Panc1 (cell line): ENCODE measurements around the gene MRC1. TPM values are rescaled to one million over a fixed set of nuclear protein-coding genes. Genes with fewer than 3 reads are reported as not detected.

ENCODE experiments used
- ATAC-seq: fragments of 200-7000 bp; cut with Tn5 transposase; 2 replicates; pipeline ENCODE4 v1.9.1; 2020; ENCODE audit warnings: mild to moderate bottlenecking, moderate library complexity
- BruUV-seq: library from RNA; stranded (reverse); fragments of 400-500 nt; replicated peaks from 2 replicates; lab custom pipeline; 2021; lab: Mats Ljungman, UMichigan
- CTCF ChIA-PET: fragments of 300-600 bp; sonication (Branson Sonifier 250); formaldehyde crosslinking; loops from one replicate; lab custom pipeline; 2022; ENCODE audit warnings: antibody characterized with exemption; lab: Charles Lee
- POLR2A ChIA-PET: fragments of 300-600 bp; sonication (Branson Sonifier 250); formaldehyde crosslinking; loops from one replicate; lab custom pipeline; 2022; ENCODE audit warnings: antibody characterized with exemption; lab: Charles Lee
- DNase-seq: peaks from one replicate; pipeline ENCODE4 v3.0.0-alpha.2; 2010; ENCODE audit warnings: low read depth, low spot score
- H3K27ac ChIP-seq: 2 replicates; pipeline ENCODE4 v1.5.1; 2011; ENCODE audit warnings: mild to moderate bottlenecking, low read length, inconsistent platforms
- H3K27me3 ChIP-seq: fragments of 200-500 bp; sonication (Bioruptor generic); 2 replicates; pipeline ENCODE4 v1.6.0; 2014; ENCODE audit warnings: low read length, inconsistent platforms; ENCODE audit not compliant: control insufficient read depth, insufficient read depth
- H3K36me3 ChIP-seq: fragments of 200-500 bp; sonication (Bioruptor generic); 2 replicates; pipeline ENCODE4 v1.5.1; 2014; ENCODE audit warnings: inconsistent platforms, mild to moderate bottlenecking, low read length, moderate library complexity; ENCODE audit not compliant: control insufficient read depth, insufficient read depth
- H3K4me1 ChIP-seq: 2 replicates; pipeline ENCODE4 v1.5.1; 2011; ENCODE audit warnings: inconsistent platforms, mild to moderate bottlenecking, low read length, moderate library complexity; ENCODE audit not compliant: control insufficient read depth, insufficient read depth
- H3K4me3 ChIP-seq, 2 experiments: 2 replicates each; pipeline ENCODE4 v1.5.1; 2011 to 2012; ENCODE audit warnings: low read depth in 2 of 2, low read length in 2 of 2, mild to moderate bottlenecking in 2 of 2, inconsistent platforms in 1 of 2, moderate library complexity in 1 of 2
- H3K9me3 ChIP-seq: fragments of 200-500 bp; sonication (Bioruptor generic); 2 replicates; pipeline ENCODE4 v1.5.1; 2014; ENCODE audit warnings: low read depth, mild to moderate bottlenecking, inconsistent platforms, low read length, moderate library complexity; ENCODE audit not compliant: control insufficient read depth, insufficient read depth
- POLR2AphosphoS5 ChIP-seq: IDR thresholded peaks from 2 replicates; pipeline ENCODE4 v1.6.1; 2012; ENCODE audit warnings: mild to moderate bottlenecking, low read depth, low read length, moderate library complexity
- SIN3A ChIP-seq: IDR thresholded peaks from 2 replicates; pipeline ENCODE4 v1.6.1; 2012; ENCODE audit warnings: low read depth, mild to moderate bottlenecking, low read length, moderate library complexity, borderline replicate concordance; ENCODE audit not compliant: insufficient read depth
- TCF7L2 ChIP-seq: IDR thresholded peaks from 2 replicates; pipeline ENCODE4 v1.6.1; 2011; ENCODE audit warnings: mild to moderate bottlenecking, low read depth, low read length, inconsistent platforms
- in situ Hi-C: cut with HindIII; loops from 2 replicates; pipeline ENCODE4 v1.10.0; 2016; ENCODE audit warnings: low sequenced_read_pairs, low pct_unique_long_range_greater_than_20kb
- intact Hi-C: fragments of 100-400 bp; cut with micrococcal nuclease; formaldehyde crosslinking; loops from one replicate; pipeline ENCODE4 v1.10.0; 2022; ENCODE audit not compliant: unreplicated experiment
- total RNA-seq: library from RNA; stranded (reverse); gene quantifications from one replicate; pipeline ENCODE4 v1.2.1, GENCODE V29; 2021; ENCODE audit not compliant: unreplicated experiment
- TF ChIP-seq, protein P1 (sequence below), 2 experiments: IDR thresholded peaks; 2 replicates each; pipeline ENCODE4 v1.6.1; 2011 to 2012; ENCODE audit warnings: low read depth in 2 of 2, control low read depth in 1 of 2, low read length in 1 of 2, mild to moderate bottlenecking in 1 of 2, moderate library complexity in 1 of 2; ENCODE audit not compliant: insufficient read depth in 1 of 2
- TF ChIP-seq, protein P2 (sequence below): fragments of 450-650 bp; IDR thresholded peaks from 2 replicates; pipeline ENCODE4 v1.5.1; 2017; ENCODE audit warnings: mild to moderate bottlenecking

MRC1 gene
- total RNA-seq, 1 experiment from 2014 or later = 0.21 TPM

DNA sequence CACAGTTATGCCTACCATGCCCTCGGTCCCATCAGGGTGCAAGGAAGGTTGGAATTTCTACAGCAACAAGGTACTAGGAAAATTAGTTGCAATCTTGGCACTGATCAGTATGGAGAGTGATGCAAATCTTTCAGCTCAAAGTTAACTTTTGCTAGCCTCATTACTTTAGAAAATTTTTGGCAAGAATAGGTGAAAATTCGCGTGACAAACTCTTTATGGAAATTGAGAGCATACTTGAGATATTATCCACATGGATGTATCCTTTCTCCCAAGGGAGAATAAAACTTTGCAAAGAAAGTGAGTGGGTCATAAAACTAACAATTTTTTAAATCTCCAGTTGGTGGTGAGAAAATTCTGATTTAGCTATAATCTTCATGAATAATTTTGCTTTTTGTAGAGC is 71.5 kb downstream of the MRC1 start:
- CTCF ChIA-PET = no interaction called here
- H3K27ac ChIP-seq = no peak overlapping the region
- H3K4me3 ChIP-seq = no peak overlapping the region
- no peaks in the 10 kb centered on the region for H3K9me3 ChIP-seq
- in situ Hi-C loops (no loop called here), intact Hi-C loops (no loop called here)
- DNase-seq = no peak
- TF ChIP-seq, protein P1, sequence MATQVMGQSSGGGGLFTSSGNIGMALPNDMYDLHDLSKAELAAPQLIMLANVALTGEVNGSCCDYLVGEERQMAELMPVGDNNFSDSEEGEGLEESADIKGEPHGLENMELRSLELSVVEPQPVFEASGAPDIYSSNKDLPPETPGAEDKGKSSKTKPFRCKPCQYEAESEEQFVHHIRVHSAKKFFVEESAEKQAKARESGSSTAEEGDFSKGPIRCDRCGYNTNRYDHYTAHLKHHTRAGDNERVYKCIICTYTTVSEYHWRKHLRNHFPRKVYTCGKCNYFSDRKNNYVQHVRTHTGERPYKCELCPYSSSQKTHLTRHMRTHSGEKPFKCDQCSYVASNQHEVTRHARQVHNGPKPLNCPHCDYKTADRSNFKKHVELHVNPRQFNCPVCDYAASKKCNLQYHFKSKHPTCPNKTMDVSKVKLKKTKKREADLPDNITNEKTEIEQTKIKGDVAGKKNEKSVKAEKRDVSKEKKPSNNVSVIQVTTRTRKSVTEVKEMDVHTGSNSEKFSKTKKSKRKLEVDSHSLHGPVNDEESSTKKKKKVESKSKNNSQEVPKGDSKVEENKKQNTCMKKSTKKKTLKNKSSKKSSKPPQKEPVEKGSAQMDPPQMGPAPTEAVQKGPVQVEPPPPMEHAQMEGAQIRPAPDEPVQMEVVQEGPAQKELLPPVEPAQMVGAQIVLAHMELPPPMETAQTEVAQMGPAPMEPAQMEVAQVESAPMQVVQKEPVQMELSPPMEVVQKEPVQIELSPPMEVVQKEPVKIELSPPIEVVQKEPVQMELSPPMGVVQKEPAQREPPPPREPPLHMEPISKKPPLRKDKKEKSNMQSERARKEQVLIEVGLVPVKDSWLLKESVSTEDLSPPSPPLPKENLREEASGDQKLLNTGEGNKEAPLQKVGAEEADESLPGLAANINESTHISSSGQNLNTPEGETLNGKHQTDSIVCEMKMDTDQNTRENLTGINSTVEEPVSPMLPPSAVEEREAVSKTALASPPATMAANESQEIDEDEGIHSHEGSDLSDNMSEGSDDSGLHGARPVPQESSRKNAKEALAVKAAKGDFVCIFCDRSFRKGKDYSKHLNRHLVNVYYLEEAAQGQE (IDR thresholded peaks at IDR 0.05; ENCODE audit: insufficient read depth in 1 of 2, low read depth in 2 of 2, low read length in 1 of 2) = no peak
- no peak for TF ChIP-seq POLR2AphosphoS5
- TF ChIP-seq TCF7L2 = no peak
- TF ChIP-seq, protein P2, sequence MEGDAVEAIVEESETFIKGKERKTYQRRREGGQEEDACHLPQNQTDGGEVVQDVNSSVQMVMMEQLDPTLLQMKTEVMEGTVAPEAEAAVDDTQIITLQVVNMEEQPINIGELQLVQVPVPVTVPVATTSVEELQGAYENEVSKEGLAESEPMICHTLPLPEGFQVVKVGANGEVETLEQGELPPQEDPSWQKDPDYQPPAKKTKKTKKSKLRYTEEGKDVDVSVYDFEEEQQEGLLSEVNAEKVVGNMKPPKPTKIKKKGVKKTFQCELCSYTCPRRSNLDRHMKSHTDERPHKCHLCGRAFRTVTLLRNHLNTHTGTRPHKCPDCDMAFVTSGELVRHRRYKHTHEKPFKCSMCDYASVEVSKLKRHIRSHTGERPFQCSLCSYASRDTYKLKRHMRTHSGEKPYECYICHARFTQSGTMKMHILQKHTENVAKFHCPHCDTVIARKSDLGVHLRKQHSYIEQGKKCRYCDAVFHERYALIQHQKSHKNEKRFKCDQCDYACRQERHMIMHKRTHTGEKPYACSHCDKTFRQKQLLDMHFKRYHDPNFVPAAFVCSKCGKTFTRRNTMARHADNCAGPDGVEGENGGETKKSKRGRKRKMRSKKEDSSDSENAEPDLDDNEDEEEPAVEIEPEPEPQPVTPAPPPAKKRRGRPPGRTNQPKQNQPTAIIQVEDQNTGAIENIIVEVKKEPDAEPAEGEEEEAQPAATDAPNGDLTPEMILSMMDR = no peak
- TF ChIP-seq SIN3A = no peak
- POLR2A ChIA-PET = no interaction called here
- no peak for ATAC-seq
- H3K36me3 ChIP-seq = no peaks in the 10 kb centered on the region
- no peaks in the 10 kb centered on the region for H3K4me1 ChIP-seq
- BruUV-seq = no TSS peak
- no peaks in the 10 kb centered on the region for H3K27me3 ChIP-seq

DNA sequence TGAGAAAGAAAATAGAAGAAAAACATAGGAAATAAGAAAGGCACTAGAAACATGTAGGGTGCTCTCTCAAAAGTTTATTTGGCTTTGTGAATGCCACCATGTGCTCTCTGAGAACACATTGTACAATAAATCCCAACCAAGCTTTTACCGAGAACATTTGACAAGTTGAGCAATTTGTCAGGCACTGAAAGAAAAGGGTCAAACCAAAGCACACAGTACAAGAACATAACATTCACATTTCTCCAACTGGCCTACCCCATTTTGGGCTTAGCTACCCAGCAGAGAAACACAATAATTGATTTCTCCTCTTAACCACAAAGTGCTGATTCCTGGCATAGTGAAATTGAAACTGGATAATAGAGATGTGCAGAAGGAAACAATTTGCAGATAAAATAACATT is 73.4 kb downstream of the MRC1 start:
- Histone ChIP-seq H3K4me1 (no peaks in the 10 kb centered on the region), H3K9me3 (no peaks in the 10 kb centered on the region), H3K4me3 (no peak overlapping the region), H3K27me3 (no peaks in the 10 kb centered on the region), H3K27ac (no peak overlapping the region), H3K36me3 (no peaks in the 10 kb centered on the region)
- ATAC-seq (no peak), DNase-seq (no peak)
- intact Hi-C loops (no loop called here), in situ Hi-C loops (no loop called here)
- POLR2A ChIA-PET = no interaction called here
- TF ChIP-seq, protein P2 = no peak
- TF ChIP-seq, protein P1 (IDR thresholded peaks at IDR 0.05; ENCODE audit: insufficient read depth in 1 of 2, low read depth in 2 of 2, low read length in 1 of 2) = no peak
- TF ChIP-seq TCF7L2 = no peak
- no peak for TF ChIP-seq SIN3A
- TF ChIP-seq POLR2AphosphoS5 = no peak
- CTCF ChIA-PET = no interaction called here
- BruUV-seq = no TSS peak
